GM18868 (cell line): Measurements from ENCODE around the gene NR4A1.

Experiments
- ATAC-seq: cut with Tn5 transposase; IDR thresholded peaks from one replicate; pipeline ENCODE4 v1.9.1; 2021; ENCODE audit warnings: mild to moderate bottlenecking, moderate library complexity; ENCODE audit not compliant: unreplicated experiment

Gene NR4A1

GRCh38 chr12:52074971-52075724 lies 23.9 kb downstream of the NR4A1 start:
- ATAC-seq: no peak

- no peak for ATAC-seq
These were observed 25.6 kb downstream of the NR4A1 start for GRCh38 chr12:52076811-52077210.

GRCh38 chr12:52078276-52078675 lies 27.0 kb downstream of the NR4A1 start:
- no peak for ATAC-seq

GRCh38 chr12:52079576-52080402 lies 28.5 kb downstream of the NR4A1 start, which contains the start of gene SMIM41:
Gene SMIM41 (plus strand): TSS chr12:52079704. CDS start chr12:52079780, 76 bp downstream.
- ATAC-seq: no peak

GRCh38 chr12:52080403-52081251 lies 29.4 kb downstream of the NR4A1 start:
- peak; percentile 15 for ATAC-seq

- ATAC-seq: peak; percentile 81
These were observed 30.1 kb downstream of the NR4A1 start for GRCh38 chr12:52081263-52081733.

GRCh38 chr12:52082026-52082668 lies 30.9 kb downstream of the NR4A1 start:
- no peak for ATAC-seq

- ATAC-seq: no peak
These were observed 31.4 kb downstream of the NR4A1 start for GRCh38 chr12:52082669-52082987.

GRCh38 chr12:52082988-52083637 lies 31.9 kb downstream of the NR4A1 start:
- no peak for ATAC-seq

- ATAC-seq: no peak
These were observed 32.4 kb downstream of the NR4A1 start for GRCh38 chr12:52083638-52083996.

- no peak for ATAC-seq
These were observed 33.4 kb downstream of the NR4A1 start for GRCh38 chr12:52084491-52085231.

- ATAC-seq: no peak
These were observed 34.5 kb downstream of the NR4A1 start for GRCh38 chr12:52085682-52086180.

GRCh38 chr12:52086366-52086765 lies 35.1 kb downstream of the NR4A1 start:
- no peak for ATAC-seq

GRCh38 chr12:52086944-52087835 lies 35.9 kb downstream of the NR4A1 start:
- no peak for ATAC-seq

GRCh38 chr12:52087961-52088820 lies 36.9 kb downstream of the NR4A1 start:
- no peak for ATAC-seq

- ATAC-seq: no peak
These were observed 38.2 kb downstream of the NR4A1 start for GRCh38 chr12:52089491-52089890.

- ATAC-seq: no peak
These were observed 39.0 kb downstream of the NR4A1 start for GRCh38 chr12:52090291-52090690.
